ENCODE data around the gene STIM2. TPM values are rescaled to one million over a fixed set of nuclear protein-coding genes. Genes with fewer than 3 reads are reported as not detected.
A peak's percentile ranks its signal among the peaks of the same experiment; 100 is the strongest.

STIM2 gene
- total and polyA plus RNA-seq, 9 of the 15 experiments (the other 6 are each of a cell fraction or from before 2014, with no cell fraction given), result 7.2 to 26.8 (median 15.4) TPM

DNA sequence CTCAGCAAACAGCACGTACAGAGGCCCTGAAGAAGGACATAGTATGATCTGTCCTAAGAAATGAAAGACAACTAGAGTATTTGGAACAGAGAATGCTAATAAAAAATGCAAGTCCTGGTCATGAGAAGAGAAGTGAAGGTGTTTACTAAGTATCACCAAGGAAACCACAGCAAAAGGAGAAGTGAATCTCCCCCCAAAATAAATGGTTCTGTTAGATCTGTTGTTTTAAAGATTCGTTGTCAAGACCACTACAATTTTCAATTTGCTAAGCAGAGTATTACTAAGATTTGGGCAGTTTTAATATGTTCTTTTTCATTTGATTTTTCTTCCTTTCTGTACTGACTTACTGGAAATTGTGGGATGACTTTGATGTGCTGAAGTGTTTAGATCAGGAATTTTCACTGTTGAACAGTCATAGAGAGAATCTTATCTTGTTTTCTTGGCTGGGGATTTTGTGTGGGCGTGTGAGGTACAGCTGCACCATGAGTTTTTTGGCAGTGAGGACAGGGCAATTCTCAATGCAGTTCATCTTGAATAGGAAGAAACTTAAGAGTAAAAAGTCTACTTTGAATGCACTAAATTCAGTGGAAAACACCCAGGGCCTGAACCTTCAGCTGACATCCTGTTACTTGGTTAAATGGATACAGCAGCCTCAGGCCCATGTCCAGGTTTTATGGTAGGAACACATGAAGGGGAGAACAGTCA, 132.2 kb downstream of the STIM2 start (continued):
- TF ChIP-seq CHAMP1 (IDR thresholded peaks at IDR 0.05) (0 out of 2 replicates have a peak, but pooled peaks have one; percentile 23), SMARCE1 (IDR thresholded peaks at IDR 0.05) (peak; percentile 83), ZNF589 (CRISPR knock-in tag; IDR thresholded peaks at IDR 0.05; ENCODE audit: low read depth) (no peak), NFYB (IDR thresholded peaks at IDR 0.05; ENCODE audit: extremely low read depth, insufficient read length) (no peak), FUS (optimal IDR thresholded peaks at IDR 0.05; ENCODE audit: low read depth, low read length) (no peak), DIDO1 (tag; IDR thresholded peaks at IDR 0.05; ENCODE audit: low read depth) (no peak), ZBTB7A (IDR thresholded peaks at IDR 0.05; ENCODE audit: borderline replicate concordance, control insufficient read depth, low read depth, low read length) (no peak), GATA2 (CRISPR knock-in tag; IDR thresholded peaks at IDR 0.05) (peak; percentile 27; the same call in 1 of the 2 replicates), SMARCA4 (IDR thresholded peaks at IDR 0.05) (peak; percentile 72; the same call in 1 of the 2 replicates), SUPT5H (IDR thresholded peaks at IDR 0.05) (no peak), FOXM1 (IDR thresholded peaks at IDR 0.05; ENCODE audit: low read depth) (no peak), FOXM1 (CRISPR knock-in tag; IDR thresholded peaks at IDR 0.05; ENCODE audit: low read depth) (no peak), ZC3H4 (CRISPR knock-in tag; IDR thresholded peaks at IDR 0.05; ENCODE audit: borderline replicate concordance) (no peak)
- TF ChIP-seq, protein P1, sequence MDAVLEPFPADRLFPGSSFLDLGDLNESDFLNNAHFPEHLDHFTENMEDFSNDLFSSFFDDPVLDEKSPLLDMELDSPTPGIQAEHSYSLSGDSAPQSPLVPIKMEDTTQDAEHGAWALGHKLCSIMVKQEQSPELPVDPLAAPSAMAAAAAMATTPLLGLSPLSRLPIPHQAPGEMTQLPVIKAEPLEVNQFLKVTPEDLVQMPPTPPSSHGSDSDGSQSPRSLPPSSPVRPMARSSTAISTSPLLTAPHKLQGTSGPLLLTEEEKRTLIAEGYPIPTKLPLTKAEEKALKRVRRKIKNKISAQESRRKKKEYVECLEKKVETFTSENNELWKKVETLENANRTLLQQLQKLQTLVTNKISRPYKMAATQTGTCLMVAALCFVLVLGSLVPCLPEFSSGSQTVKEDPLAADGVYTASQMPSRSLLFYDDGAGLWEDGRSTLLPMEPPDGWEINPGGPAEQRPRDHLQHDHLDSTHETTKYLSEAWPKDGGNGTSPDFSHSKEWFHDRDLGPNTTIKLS (IDR thresholded peaks at IDR 0.05; ENCODE audit: borderline replicate concordance, low read depth), result no peak

All from K562 (cell line).